Activated naive CD4-positive, alpha-beta T cell treated with anti-CD3 and anti-CD28 coated beads for 36 hours (primary cell): ENCODE data around the gene SEC11C. TPM values are rescaled to one million over a fixed set of nuclear protein-coding genes. Genes with fewer than 3 reads are reported as not detected.
"Not testable (repeated sequence)": the region's sequence is repeated elsewhere in the genome, so short reads cannot be mapped to it uniquely, and the experiment has no call there.

Experiments
- CTCF ChIA-PET: fragments of 350-600 bp; sonication (Branson Sonifier 250); formaldehyde crosslinking; loops from one replicate; lab custom pipeline; 2021; ENCODE audit warnings: antibody characterized with exemption; lab: Charles Lee
- DNase-seq: peaks from one replicate; pipeline ENCODE4 v3.0.0-alpha.2; 2020
- H3K27ac Mint-ChIP-seq: one replicate; pipeline ENCODE4 v1.8.0; 2021; ENCODE audit warnings: mild to moderate bottlenecking, mixed read lengths
- H3K27me3 Mint-ChIP-seq: one replicate; pipeline ENCODE4 v1.8.0; 2021; ENCODE audit warnings: low read depth, mixed read lengths
- H3K36me3 Mint-ChIP-seq: one replicate; pipeline ENCODE4 v1.8.0; 2021; ENCODE audit warnings: low read depth, mixed read lengths
- H3K4me1 Mint-ChIP-seq: one replicate; pipeline ENCODE4 v1.8.0; 2021; ENCODE audit warnings: low read depth, mixed read lengths
- H3K4me3 Mint-ChIP-seq: one replicate; pipeline ENCODE4 v1.8.0; 2021; ENCODE audit warnings: mild to moderate bottlenecking, moderate library complexity, mixed read lengths
- H3K9me3 Mint-ChIP-seq: one replicate; pipeline ENCODE4 v1.8.0; 2021; ENCODE audit warnings: mixed read lengths
- intact Hi-C: fragments of 100-400 bp; cut with micrococcal nuclease; formaldehyde crosslinking; loops from one replicate; pipeline ENCODE4 v1.15.1; 2023
- total RNA-seq, 2 experiments: library from RNA; stranded (reverse); gene quantifications; one replicate each; pipeline ENCODE4 v1.2.3, GENCODE V29; 2021

The SEC11C gene
- total RNA-seq, 2 experiments from 2014 or later: 45.0 to 46.7 TPM

DNA sequence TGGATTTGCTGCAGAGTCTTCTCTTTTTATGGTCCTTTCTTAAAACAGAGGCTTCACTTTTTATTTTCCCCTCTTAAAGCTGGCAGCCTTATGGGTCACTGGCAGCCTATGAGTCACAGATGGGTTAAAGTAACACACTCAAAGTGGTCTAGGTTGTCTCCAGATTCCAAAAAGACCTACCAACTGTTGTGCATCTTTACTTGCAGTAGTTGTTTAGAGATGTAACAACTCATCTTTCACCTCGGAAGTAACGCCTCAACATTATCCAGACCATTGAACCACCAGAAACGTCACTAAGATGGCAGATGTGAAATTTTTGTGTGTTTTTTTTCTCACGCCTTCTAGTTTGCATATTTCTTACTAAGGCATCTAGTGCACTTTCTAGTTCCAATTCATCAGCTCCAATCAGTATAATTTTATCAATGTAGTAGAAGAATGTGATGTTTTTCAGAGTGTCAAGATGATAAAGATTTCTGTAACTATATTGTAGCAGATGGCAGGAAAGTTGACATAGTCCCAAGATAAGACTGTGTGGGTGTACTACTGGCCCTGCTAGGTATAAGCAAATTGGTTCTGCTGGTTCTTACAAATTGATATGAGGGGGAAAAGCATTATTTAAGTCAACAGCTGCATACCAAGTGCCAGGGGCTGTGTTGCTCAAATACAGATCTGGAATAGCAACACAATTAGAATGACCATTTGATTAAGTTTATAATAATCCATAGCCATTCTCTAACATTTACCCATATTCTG is 9.6 kb upstream of the SEC11C start:
- Mint-ChIP-seq H3K27ac (no peak overlapping the region), H3K9me3 (no peaks in the 10 kb centered on the region), H3K27me3 (peaks cover 40% of the 10 kb centered on the region), H3K36me3 (no peaks in the 10 kb centered on the region), H3K4me1 (no peaks in the 10 kb centered on the region), H3K4me3 (no peak overlapping the region)
- intact Hi-C loops: no loop called here
- CTCF ChIA-PET: interaction anchor here (0.6 kb wide), 1 partner anchor 62 kb away, joined by 3 read pairs; no protein-coding TSS in a partner anchor
- DNase-seq: no peak

DNA sequence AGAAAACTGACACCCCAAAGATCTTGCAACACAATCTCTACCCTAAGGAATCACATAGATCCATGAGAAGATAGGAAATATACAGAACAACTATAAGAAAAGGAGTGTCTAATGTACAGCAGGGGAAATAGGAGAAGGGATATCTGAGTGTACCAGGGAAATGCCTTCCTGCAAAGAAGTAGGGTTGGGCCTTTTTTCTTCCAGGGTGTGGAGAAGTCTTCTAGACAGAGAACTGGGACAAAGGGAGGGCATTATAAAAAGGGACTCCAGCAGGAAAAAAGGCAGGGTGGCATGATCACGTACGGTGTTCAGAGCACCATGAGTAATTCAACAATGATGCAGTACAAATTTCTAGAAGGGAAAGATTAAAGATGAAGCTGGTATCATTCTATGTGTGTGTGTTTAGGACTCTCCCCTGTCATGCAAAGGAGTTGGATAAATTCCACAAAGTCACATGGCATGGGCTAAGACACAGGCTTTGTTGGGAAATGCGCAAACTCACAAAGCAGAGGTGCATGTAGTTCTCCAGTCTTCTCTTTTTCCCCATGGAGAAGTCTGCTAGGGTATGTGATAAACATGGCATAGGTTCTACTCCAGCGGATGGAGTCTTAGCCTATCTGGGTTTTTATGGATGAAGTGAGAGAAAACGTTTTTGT is 6.7 kb upstream of the SEC11C start:
- no peak overlapping the region for H3K27ac Mint-ChIP-seq
- no peak overlapping the region for H3K4me3 Mint-ChIP-seq
- H3K4me1 Mint-ChIP-seq: no peaks in the 10 kb centered on the region
- no peaks in the 10 kb centered on the region for H3K9me3 Mint-ChIP-seq
- intact Hi-C loops: no loop called here
- no peak for DNase-seq
- no peaks in the 10 kb centered on the region for H3K36me3 Mint-ChIP-seq
- peaks cover 34% of the 10 kb centered on the region for H3K27me3 Mint-ChIP-seq
- CTCF ChIA-PET: interaction anchor here (0.6 kb wide), 1 partner anchor 48 kb away, joined by 3 read pairs; no protein-coding TSS in a partner anchor

DNA sequence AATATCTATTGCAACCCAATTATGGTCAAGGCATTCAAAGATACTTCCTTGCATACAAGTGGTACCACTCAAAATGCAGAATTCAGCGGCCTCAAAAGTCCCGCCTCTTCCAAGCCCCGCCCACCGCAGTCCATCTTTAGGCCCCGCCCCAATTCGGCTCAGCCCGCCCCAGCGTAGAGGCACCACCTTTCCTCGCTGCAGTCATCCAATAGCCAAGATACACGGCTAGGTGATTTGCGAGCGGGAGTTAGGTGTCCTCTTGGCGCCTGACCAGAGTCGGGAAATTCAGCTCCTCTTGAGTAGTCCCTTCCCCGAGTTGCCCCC is 431 bp upstream of the SEC11C start:
- Mint-ChIP-seq H3K4me1 (peaks cover 41% of the 10 kb centered on the region), H3K27me3 (peaks cover 6% of the 10 kb centered on the region), H3K36me3 (no peaks in the 10 kb centered on the region), H3K27ac (peak overlapping the region; percentile 97), H3K9me3 (no peaks in the 10 kb centered on the region), H3K4me3 (peak overlapping the region; percentile 90)
- peak; percentile 96 for DNase-seq
- intact Hi-C loops: loop anchor here (1.0 to 5.0 kb wide), 7 partner anchors 15 to 1517 kb away; partner anchors contain the start of genes LMAN1, NARS1, PMAIP1 and RAX
- CTCF ChIA-PET: no interaction called here

DNA sequence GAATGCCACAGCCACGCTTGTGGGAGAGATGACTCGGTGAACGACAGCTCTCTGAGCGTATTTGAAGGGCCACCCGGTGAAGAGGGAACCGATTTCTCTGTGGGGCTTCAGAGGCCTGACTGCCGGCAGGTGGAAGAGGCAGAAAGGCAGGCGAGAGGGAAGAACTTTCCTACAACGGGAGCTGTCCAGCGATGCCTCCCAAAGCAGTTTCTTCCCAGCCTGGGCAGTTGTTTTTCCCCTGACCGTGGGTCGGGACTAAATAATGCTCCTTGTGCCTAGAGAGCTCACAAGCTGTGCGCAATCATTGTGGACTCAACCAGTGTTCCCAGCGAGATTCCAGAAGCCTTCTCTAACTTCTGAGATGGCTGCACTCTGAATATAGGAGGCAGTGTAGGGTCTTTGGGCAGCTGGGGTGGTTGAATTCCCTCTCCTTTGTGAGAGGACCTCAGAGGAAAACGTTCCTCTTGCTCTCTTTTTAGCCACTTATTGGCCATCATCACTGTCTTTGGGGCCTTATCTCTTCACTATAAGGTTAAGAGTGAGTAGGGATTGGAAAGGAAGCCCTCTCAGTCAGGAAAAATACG is 710 bp downstream of the SEC11C start:
- CTCF ChIA-PET: interaction anchor here (1.1 kb wide), 1 partner anchor 56 kb away, joined by 3 read pairs; no protein-coding TSS in a partner anchor
- H3K27ac Mint-ChIP-seq: peak overlapping the region; percentile 62
- no peaks in the 10 kb centered on the region for H3K27me3 Mint-ChIP-seq
- DNase-seq: no peak
- intact Hi-C loops: loop anchor here (5.0 kb wide), 4 partner anchors 202 to 1508 kb away; no protein-coding TSS in a partner anchor
- peak overlapping the region; percentile 90 for H3K4me3 Mint-ChIP-seq
- H3K4me1 Mint-ChIP-seq: peaks cover 48% of the 10 kb centered on the region
- H3K9me3 Mint-ChIP-seq: no peaks in the 10 kb centered on the region
- H3K36me3 Mint-ChIP-seq: no peaks in the 10 kb centered on the region

DNA sequence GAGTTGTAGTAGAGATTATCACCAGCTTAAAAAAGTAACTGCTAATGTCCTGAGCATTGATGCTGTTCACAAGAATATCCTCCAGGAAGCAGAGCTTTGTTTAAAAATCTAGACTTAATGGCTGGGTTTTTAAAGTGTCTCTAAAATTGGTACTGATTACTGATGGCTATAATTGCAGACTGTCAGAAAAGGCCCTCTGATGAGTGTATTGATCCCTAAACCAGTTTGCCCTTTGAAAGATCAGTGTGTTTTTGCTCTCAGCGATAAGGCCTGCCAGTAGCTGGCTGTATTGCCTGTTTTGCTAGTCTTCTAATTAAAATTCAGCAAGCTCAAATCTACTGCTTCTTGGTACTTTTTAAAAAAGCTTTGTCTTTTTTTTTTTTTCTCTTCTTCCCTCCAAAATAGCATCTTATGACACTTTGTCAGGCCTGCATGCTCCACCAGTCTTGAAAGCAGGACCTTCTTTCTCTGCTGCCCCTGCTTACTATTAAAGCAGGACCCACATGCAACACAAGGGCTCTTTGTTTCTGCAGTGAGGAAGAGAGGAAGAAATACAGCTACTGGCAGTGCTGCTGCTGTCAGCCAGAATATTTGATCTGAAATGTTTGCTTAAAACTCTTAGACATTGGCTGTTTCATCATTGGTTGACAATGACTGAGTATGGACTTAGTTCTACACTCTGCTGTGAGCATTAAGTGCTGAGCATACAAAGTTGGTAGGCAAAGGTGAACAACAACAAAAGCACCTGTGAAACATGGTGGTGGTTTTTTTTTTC is 1.8 kb downstream of the SEC11C start:
- peak overlapping the region; percentile 90 for H3K4me3 Mint-ChIP-seq
- peaks cover under 1% of the 10 kb centered on the region for H3K36me3 Mint-ChIP-seq
- DNase-seq: no peak
- H3K27me3 Mint-ChIP-seq: no peaks in the 10 kb centered on the region
- peak overlapping the region; percentile 54 for H3K27ac Mint-ChIP-seq
- intact Hi-C loops: loop anchor here (1.0 to 5.0 kb wide), 6 partner anchors 201 to 1509 kb away; no protein-coding TSS in a partner anchor
- CTCF ChIA-PET: interaction anchor here (0.7 to 1.5 kb wide), 4 partner anchors 57 to 129 kb away, joined by 3 read pairs; no protein-coding TSS in a partner anchor
- peaks cover 55% of the 10 kb centered on the region for H3K4me1 Mint-ChIP-seq
- no peaks in the 10 kb centered on the region for H3K9me3 Mint-ChIP-seq

DNA sequence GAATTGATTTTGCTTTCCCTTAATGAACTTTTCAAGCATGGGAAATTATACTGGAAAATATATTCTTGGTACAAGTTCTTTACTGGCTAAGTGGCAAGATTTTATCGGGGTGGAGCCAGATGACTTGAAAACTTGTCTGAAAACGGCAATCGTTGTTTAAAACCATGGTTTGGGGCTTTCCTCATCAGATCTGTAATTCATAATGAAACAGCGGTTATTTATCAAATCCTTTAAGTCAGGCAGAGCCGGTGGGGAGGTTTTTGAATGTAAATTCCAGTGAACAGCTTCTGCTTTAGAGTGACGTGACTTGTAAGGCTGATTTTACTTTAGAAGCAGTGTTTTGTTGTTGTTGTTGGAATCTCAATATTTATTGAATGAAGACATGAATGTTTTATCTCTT is 2.6 kb downstream of the SEC11C start:
- Mint-ChIP-seq H3K9me3 (no peaks in the 10 kb centered on the region), H3K36me3 (peaks cover 1% of the 10 kb centered on the region), H3K27me3 (no peaks in the 10 kb centered on the region), H3K4me1 (peaks cover 57% of the 10 kb centered on the region), H3K4me3 (peak overlapping the region; percentile 37), H3K27ac (peak overlapping the region; percentile 75)
- CTCF ChIA-PET: interaction anchor here (0.6 to 1.5 kb wide), 4 partner anchors 89 to 166 kb away, joined by 3 to 4 read pairs (median 3); no protein-coding TSS in a partner anchor
- peak; percentile 44 for DNase-seq
- intact Hi-C loops: loop anchor here (1.0 to 5.0 kb wide), 6 partner anchors 200 to 1510 kb away; no protein-coding TSS in a partner anchor

DNA sequence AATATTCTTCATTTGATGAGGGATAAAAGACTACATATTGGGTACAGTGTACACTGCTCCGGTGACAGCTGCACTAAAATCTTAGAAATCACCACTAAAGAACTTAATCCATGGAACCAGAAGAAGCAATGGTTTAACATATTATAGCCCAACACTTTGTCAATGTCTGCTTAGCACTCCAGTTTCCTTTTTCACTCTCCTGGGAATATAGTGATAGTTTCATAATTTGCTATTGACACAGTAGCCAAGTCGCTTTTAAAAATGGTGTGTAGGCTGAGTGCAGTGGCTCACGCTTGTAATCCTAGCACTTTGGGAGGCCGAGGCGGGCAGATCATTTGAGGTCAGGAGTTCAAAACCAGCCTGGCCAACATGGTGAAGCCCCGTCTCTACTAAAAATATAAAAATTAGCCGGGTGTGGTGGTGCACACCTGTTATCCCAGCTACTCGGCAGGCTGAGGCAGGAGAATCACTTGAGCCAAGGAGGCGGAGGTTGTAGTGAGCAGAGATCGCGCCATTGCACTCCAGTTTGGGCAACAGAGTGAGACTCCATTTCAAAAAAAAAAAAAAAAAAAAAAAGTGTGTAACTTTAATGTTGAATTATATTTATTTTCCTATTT is 3.2 kb downstream of the SEC11C start:
- CTCF ChIA-PET: interaction anchor here (0.6 to 1.5 kb wide), 5 partner anchors 88 to 165 kb away, joined by 3 to 5 read pairs (median 3); no protein-coding TSS in a partner anchor
- H3K36me3 Mint-ChIP-seq, H3K9me3 Mint-ChIP-seq, H3K27me3 Mint-ChIP-seq, DNase-seq: not testable (repeated sequence)
- intact Hi-C loops: loop anchor here (1.0 to 5.0 kb wide), 6 partner anchors 199 to 1511 kb away; no protein-coding TSS in a partner anchor
- Mint-ChIP-seq H3K27ac (peak overlapping the region; percentile 75), H3K4me3 (peak overlapping the region; percentile 37), H3K4me1 (peaks cover 59% of the 10 kb centered on the region)

DNA sequence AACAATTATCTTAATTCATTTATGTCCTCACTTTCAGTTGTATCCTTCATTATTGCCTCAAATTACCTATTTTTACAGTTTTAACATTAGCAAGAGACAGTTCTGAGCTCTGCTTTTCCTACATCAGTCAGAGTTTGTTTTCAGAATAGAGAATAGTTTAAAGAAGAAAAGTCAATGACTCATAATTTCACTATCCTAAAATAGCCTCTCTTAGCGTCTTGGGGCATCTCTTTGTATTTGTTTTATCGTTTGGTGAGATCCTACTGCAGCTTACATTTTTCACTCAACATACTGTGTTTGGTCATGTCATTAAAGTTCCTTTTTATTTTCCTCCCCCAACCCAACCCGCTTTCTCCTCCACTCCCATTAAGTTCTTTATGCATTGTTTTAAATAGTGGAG is 3.8 kb downstream of the SEC11C start:
- Mint-ChIP-seq H3K4me1 (peaks cover 62% of the 10 kb centered on the region), H3K27ac (peak overlapping the region; percentile 78), H3K4me3 (no peak overlapping the region), H3K9me3 (no peaks in the 10 kb centered on the region), H3K36me3 (peaks cover 1% of the 10 kb centered on the region), H3K27me3 (no peaks in the 10 kb centered on the region)
- DNase-seq: no peak
- CTCF ChIA-PET: interaction anchor here (0.6 to 1.5 kb wide), 2 partner anchors 127 to 164 kb away, joined by 3 to 5 read pairs; no protein-coding TSS in a partner anchor
- intact Hi-C loops: loop anchor here (2.0 to 5.0 kb wide), 5 partner anchors 199 to 1511 kb away; no protein-coding TSS in a partner anchor

DNA sequence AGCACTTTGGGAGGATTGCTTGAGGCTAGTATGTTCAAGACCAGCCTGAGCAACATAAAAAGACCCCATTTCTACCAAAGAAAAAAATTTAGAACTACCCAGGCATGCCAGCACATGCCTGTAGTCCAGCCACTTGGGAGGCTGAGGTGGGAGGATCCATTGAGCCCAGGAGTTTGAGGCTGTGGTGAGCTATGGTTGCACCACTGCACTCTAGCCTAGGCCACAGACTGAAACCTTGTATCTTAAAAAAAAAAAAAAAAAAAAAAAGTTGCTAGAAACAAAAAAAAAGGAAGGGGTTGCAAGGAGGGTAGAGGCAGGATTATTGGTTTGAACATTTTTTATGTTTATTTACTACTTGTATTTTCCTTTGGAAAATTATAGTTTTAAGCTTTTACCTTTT is 4.8 kb downstream of the SEC11C start:
- no peak overlapping the region for H3K27ac Mint-ChIP-seq
- H3K36me3 Mint-ChIP-seq: peaks cover 1% of the 10 kb centered on the region
- DNase-seq: no peak
- intact Hi-C loops: loop anchor here (5.0 kb wide), 4 partner anchors 198 to 1512 kb away; no protein-coding TSS in a partner anchor
- H3K4me3 Mint-ChIP-seq: no peak overlapping the region
- CTCF ChIA-PET: no interaction called here
- no peaks in the 10 kb centered on the region for H3K27me3 Mint-ChIP-seq
- H3K4me1 Mint-ChIP-seq: peaks cover 69% of the 10 kb centered on the region
- no peaks in the 10 kb centered on the region for H3K9me3 Mint-ChIP-seq

DNA sequence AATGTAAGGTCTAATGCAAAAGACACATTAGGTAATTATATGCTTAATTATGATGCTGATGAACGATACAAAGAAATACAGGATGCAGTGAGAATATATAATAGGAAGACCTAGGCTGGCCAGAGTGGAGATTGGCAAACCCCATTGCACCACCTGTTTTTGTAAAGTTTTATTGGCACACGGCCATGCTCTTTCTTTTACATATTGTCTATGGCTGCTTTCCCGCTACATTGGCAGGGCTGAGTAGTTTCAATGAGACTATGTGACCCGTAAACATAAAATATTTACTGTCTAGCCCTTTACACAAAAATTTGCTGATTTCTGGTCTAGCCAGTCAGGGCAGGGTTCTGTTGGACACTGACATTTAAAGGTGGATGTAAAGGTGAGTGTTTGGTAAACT is 5.4 kb downstream of the SEC11C start:
- no peaks in the 10 kb centered on the region for H3K9me3 Mint-ChIP-seq
- H3K27me3 Mint-ChIP-seq: no peaks in the 10 kb centered on the region
- CTCF ChIA-PET: no interaction called here
- no peak for DNase-seq
- peaks cover 1% of the 10 kb centered on the region for H3K36me3 Mint-ChIP-seq
- peaks cover 72% of the 10 kb centered on the region for H3K4me1 Mint-ChIP-seq
- intact Hi-C loops: no loop called here
- no peak overlapping the region for H3K27ac Mint-ChIP-seq
- no peak overlapping the region for H3K4me3 Mint-ChIP-seq

DNA sequence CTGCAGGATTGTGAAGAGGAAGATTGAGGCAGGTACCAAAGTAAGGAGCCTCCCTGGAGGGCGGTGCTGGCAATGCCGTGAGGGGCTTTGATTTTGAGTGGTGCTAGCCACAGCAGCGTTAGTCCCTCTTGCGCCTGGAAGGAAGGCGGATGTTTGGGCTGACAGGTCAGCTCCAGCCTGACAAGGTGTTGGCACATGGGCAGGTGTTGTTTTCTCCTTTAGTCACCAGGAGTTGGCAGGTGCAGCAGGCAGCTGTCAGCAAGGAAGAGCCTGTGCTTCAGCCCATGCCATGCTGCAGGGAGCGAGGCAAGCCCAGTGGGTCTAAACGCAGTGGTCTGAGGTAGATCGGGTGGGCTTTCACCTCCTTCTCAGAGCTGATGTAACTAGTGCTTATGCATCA is 8.5 kb downstream of the SEC11C start:
- no peaks in the 10 kb centered on the region for H3K9me3 Mint-ChIP-seq
- peak overlapping the region; percentile 9 for H3K27ac Mint-ChIP-seq
- CTCF ChIA-PET: no interaction called here
- peaks cover 9% of the 10 kb centered on the region for H3K36me3 Mint-ChIP-seq
- peaks cover 45% of the 10 kb centered on the region for H3K4me1 Mint-ChIP-seq
- H3K4me3 Mint-ChIP-seq: no peak overlapping the region
- no peaks in the 10 kb centered on the region for H3K27me3 Mint-ChIP-seq
- no peak for DNase-seq
- intact Hi-C loops: no loop called here
